ENCODE results near the gene PTGES3L. TPM values are rescaled to one million over a fixed set of nuclear protein-coding genes. Genes with fewer than 3 reads are reported as not detected.

Gene PTGES3L
- total and polyA plus RNA-seq, 2 of the 13 experiments (the other 11 are each of a cell fraction or from before 2014, with no cell fraction given), result 1.2 to 2.9 TPM

- TF ChIP-seq GABPA (IDR thresholded peaks at IDR 0.05; ENCODE audit: low read depth, low read length) (no peak), GABPA (CRISPR knock-in tag; IDR thresholded peaks at IDR 0.05; ENCODE audit: low read depth) (no peak), MLX (CRISPR knock-in tag; IDR thresholded peaks at IDR 0.05) (no peak), ZNF710 (CRISPR knock-in tag; IDR thresholded peaks at IDR 0.05; ENCODE audit: borderline replicate concordance) (no peak), PTBP1 (IDR thresholded peaks at IDR 0.05; ENCODE audit: low read depth, low read length, poor library complexity, severe bottlenecking) (no peak), SOX6 (IDR thresholded peaks at IDR 0.05) (no peak), SOX6 (CRISPR knock-in tag; IDR thresholded peaks at IDR 0.05) (peak; percentile 45; the same call in 1 of the 2 replicates), TRAFD1 (CRISPR knock-in tag; IDR thresholded peaks at IDR 0.05; ENCODE audit: borderline replicate concordance) (peak; percentile 56; the same call in 1 of the 2 replicates), RBAK (CRISPR knock-in tag; IDR thresholded peaks at IDR 0.05) (no peak), RCOR2 (CRISPR knock-in tag; IDR thresholded peaks at IDR 0.05) (no peak; the same call in 1 of the 2 replicates), ZNF34 (CRISPR knock-in tag; IDR thresholded peaks at IDR 0.05; ENCODE audit: borderline replicate concordance) (no peak), ATM (IDR thresholded peaks at IDR 0.05; ENCODE audit: borderline replicate concordance) (no peak), ZFP1 (CRISPR knock-in tag; IDR thresholded peaks at IDR 0.05) (no peak), DPF2 (CRISPR knock-in tag; IDR thresholded peaks at IDR 0.05; ENCODE audit: borderline replicate concordance, low read depth) (no peak), SKI (IDR thresholded peaks at IDR 0.05; ENCODE audit: partially characterized antibody) (no peak), BCL3 (CRISPR knock-in tag; IDR thresholded peaks at IDR 0.05) (no peak; the same call in 1 of the 2 replicates), KMT2A (CRISPR knock-in tag; IDR thresholded peaks at IDR 0.05) (peak; percentile 92), MLXIP (CRISPR knock-in tag; IDR thresholded peaks at IDR 0.05; ENCODE audit: borderline replicate concordance) (no peak; the same call in 1 of the 2 replicates), FOSL1 (CRISPR knock-in tag; IDR thresholded peaks at IDR 0.05; ENCODE audit: borderline replicate concordance) (no peak), TBX3 (IDR thresholded peaks at IDR 0.05; ENCODE audit: borderline replicate concordance) (no peak), ATF1 (CRISPR knock-in tag; IDR thresholded peaks at IDR 0.05) (no peak)
These were observed 27.0 kb upstream of the PTGES3L start, which contains the start of gene IFI35 (continued) for GRCh38 chr17:43006639-43007551.

All from HepG2 (cell line).